UCSD-AML1 (cell line): ENCODE data around the gene DAB2IP.

ENCODE experiments used
- DNase-seq: peaks from one replicate; lab custom pipeline; 2025; ENCODE audit not compliant: unreplicated experiment; lab: John Stamatoyannopoulos, UW

The DAB2IP gene

GRCh38 chr9:121815546-121816448 is 164.4 kb downstream of the DAB2IP start:
- DNase-seq, result no peak

- no peak for DNase-seq
Observed at GRCh38 chr9:121816449-121816817, 165.0 kb downstream of the DAB2IP start.

DNA sequence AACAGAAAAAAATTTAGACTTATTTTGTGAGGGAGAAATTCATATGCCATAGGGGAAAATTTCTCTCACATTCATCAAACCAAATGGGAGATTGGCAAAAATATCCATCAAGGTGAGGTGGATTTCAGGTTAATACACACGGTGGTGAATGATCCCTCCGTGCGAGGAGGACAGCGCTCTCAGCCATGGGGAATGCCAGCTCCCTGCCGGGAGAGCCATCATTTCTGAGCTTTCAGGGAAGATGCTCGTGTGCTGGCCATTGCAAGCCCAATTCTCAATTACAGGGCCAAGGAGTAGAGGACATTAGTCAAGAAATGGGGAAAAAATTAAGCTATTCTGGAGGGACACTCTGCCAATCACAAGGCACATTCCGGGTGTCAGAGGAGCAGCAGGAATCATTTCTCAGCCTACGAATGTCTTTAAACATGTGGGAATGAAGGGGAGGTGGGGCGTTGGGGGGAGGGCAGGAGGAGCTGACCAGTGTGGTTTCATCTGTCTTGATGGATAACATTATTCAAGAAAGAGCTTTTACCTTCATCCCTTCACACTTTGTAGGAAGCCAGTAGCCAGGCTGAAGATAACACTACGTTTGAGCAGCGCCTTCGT is 165.5 kb downstream of the DAB2IP start:
- no peak for DNase-seq

DNA sequence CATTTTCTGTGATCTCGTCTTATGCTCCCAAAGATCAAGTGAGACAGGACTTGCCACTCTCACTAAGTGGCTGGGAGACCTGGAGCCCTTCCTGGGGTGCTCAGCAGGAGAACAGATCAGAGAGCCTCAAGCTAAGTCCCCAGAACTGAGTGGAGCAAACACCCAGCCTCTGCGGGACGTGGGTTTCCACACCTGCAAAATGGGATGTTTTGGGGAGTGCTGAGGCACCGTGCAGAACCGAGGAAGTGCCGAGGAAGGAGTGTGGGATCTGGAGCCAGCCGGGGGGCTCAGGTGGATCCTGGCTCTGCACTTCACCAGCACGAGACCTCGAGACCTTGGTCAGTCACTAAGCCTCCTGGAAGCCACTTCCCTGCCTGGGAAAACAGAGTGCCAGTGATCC is 166.0 kb downstream of the DAB2IP start:
- no peak for DNase-seq

DNA sequence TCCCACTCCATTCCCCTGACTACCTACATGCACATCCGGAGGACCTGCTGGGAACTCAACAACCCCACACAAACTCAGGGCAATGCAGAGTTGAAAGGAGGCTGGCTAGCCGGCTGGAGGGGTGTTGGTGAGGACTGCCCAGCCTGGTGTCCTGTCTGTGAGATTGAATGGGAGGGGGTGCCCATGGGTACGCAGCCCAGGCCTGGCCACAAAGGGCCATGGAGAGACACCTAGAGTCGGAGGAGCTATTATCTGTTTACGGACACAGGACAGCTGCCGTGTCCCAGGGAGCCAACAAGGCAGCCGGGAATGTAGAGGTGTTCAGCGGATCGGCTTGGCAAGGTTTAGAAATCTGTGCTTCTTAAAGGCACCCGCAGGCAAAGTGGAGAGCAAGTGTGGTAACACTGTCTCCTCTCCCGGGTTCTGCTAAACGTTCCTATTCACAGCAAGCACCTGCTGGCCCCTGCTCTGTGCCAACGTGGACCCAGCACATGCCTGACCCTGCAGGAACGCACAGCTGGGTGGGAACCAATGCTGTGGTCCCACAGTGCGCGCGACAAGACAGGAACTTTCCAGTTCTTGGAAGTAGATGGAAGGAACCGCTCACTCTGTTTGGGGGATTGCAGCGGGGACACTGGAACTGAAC is 166.7 kb downstream of the DAB2IP start:
- no peak for DNase-seq

DNA sequence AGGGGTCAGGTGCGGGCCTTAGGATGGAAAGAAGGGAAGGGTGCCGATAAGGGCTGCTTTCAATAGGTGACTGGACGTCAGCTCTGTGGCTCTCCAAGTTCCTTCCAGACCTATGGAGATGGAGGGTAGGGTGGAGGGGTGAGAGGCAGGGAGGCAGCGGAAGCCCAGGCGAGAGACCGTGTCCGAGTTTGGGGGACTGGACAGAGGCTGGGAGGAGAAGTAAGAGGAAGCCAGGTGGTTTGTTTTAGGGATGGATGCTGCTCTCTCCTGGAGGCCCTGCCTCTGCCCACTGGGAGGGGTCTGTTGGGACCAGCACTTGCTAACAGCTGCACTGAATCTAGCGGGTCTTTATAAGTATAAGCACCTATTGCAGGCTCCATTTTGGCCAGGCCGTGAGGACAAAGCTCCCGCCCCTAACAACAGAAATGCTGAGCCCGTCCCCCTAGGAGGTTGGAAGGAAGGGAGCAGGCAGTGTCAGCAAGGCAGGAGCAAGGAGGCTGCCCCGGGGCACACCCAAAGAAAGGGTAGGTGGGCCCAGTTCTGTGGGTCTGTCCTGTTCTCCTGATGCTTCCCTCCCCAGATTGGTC is 167.5 kb downstream of the DAB2IP start:
- no peak for DNase-seq

GRCh38 chr9:121819428-121820231 is 168.2 kb downstream of the DAB2IP start:
- DNase-seq, result no peak

- no peak for DNase-seq
Observed at GRCh38 chr9:121820286-121821005, 169.0 kb downstream of the DAB2IP start.

DNA sequence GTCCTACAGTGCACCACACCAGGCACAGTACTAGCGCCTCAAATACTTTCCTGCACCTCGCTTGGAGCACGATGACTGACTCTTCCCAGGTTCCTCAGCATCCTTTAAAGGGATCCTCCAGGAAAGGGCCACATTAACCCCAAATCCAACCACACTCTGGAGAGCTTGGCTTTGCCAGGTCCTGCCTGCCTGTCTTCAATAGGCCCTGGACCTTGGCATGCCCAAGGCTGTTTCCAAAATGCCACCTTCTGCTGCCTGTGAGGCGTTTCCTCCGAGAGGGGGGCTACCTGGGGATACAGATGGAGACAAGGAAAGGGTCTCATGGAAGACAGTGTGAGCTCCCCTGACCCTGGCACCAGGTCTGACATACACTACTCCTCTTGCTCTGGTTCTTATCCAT is 169.9 kb downstream of the DAB2IP start:
- DNase-seq, result no peak

GRCh38 chr9:121822093-121823085 is 171.0 kb downstream of the DAB2IP start:
- DNase-seq, result no peak

- no peak for DNase-seq
Observed at GRCh38 chr9:121823451-121824169, 172.2 kb downstream of the DAB2IP start.

GRCh38 chr9:121824651-121825030 is 173.2 kb downstream of the DAB2IP start:
- no peak for DNase-seq

- DNase-seq, result no peak
Observed at GRCh38 chr9:121825031-121825691, 173.7 kb downstream of the DAB2IP start.

DNA sequence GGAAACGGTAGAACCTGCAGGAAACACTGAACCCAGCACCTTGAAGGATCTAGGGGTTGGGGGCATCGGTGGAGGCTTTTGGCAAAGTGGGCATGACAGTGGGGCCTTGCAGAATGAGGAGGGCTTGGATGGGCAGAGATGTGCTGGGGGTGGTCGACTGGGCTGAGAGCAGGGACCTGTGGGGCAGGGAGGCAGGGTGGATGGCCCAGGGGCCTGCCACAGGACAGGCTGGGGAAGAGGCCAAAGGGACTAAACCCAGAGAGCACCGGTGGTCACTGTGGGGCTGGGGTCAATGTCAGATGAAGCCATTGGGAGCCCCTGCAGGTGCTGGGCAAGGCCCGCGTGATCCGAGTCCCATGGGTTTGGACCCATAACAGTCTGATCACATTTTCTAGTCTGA is 175.3 kb downstream of the DAB2IP start:
- DNase-seq, result no peak

DNA sequence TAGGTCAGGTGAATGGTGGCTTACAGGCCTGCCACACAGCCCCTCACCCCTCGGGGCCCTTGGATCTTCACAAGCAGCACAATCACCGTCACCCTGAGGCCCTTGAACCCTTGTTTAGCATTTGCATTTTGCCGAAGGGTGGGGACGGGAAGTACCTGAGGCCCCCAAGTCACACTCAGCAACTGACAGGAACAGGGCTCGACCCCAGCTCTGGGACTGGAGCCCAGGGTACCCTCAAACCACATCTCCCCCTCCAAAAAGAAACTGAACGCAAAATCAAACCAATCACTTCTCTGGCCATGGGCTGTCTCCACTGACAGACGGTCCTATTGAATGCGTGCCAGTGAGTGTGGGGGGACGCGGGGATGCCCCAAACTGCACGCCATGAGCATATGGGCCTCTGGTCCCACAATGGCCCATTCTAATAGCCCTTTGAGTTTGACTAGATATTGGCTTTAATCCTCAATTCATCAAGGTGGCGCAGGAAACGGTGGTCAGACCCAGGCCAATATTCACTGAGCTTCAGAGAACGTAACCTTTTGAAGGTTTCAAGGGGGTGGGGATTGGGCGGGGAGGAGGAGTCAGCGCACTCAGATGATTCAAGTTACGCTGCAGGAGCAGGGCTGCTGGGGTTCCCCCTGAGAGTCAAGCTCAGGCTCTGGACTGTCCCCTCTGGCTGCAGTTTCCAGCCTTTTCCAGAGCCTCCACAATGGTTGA is 176.0 kb downstream of the DAB2IP start:
- DNase-seq, result no peak

GRCh38 chr9:121830441-121831140 is 179.2 kb downstream of the DAB2IP start:
- no peak for DNase-seq

- no peak for DNase-seq
Observed at GRCh38 chr9:121831869-121832268, 180.4 kb downstream of the DAB2IP start.
